Parathyroid adenoma (tissue), 2 donors: ENCODE data around the gene RGS2.

Experiments
- H2AFZ ChIP-seq: fragments of 300-600 bp; sonication (generic); one replicate; pipeline ENCODE4 v1.7.0; 2017; ENCODE audit warnings: antibody characterized with exemption, mild to moderate bottlenecking
- H3K27ac ChIP-seq: fragments of 300-600 bp; sonication (generic); one replicate; pipeline ENCODE4 v1.7.0; 2017
- H3K27me3 ChIP-seq: fragments of 300-600 bp; sonication (generic); one replicate; pipeline ENCODE4 v1.7.0; 2017; ENCODE audit warnings: low read length; ENCODE audit not compliant: control insufficient read depth, insufficient read depth
- H3K36me3 ChIP-seq: fragments of 300-600 bp; sonication (generic); one replicate; pipeline ENCODE4 v1.7.0; 2017; ENCODE audit warnings: low read length; ENCODE audit not compliant: control insufficient read depth, insufficient read depth
- H3K4me1 ChIP-seq: fragments of 300-600 bp; sonication (generic); one replicate; pipeline ENCODE4 v1.7.0; 2017; ENCODE audit warnings: control low read depth
- H3K4me2 ChIP-seq: fragments of 300-600 bp; sonication (generic); one replicate; pipeline ENCODE4 v1.7.0; 2017; ENCODE audit warnings: low read length
- H3K4me3 ChIP-seq: fragments of 300-600 bp; sonication (generic); one replicate; pipeline ENCODE4 v1.7.0; 2017; ENCODE audit warnings: low read depth, low read length
- H3K79me2 ChIP-seq: fragments of 300-600 bp; sonication (generic); one replicate; pipeline ENCODE4 v1.7.0; 2017; ENCODE audit warnings: control low read depth
- H3K9ac ChIP-seq: fragments of 300-600 bp; sonication (generic); one replicate; pipeline ENCODE4 v1.7.0; 2017; ENCODE audit warnings: mild to moderate bottlenecking
- H3K9me3 ChIP-seq: fragments of 300-600 bp; sonication (generic); one replicate; pipeline ENCODE4 v1.7.0; 2017; ENCODE audit warnings: low read length; ENCODE audit not compliant: control insufficient read depth
- TF ChIP-seq, protein P1 (sequence below): fragments of 300-600 bp; sonication (generic); IDR thresholded peaks from one replicate; pipeline ENCODE4 v1.7.0; 2017; ENCODE audit warnings: antibody characterized with exemption, mild to moderate bottlenecking
- donor health status: primary hyperparathyroidism.

The RGS2 gene

DNA sequence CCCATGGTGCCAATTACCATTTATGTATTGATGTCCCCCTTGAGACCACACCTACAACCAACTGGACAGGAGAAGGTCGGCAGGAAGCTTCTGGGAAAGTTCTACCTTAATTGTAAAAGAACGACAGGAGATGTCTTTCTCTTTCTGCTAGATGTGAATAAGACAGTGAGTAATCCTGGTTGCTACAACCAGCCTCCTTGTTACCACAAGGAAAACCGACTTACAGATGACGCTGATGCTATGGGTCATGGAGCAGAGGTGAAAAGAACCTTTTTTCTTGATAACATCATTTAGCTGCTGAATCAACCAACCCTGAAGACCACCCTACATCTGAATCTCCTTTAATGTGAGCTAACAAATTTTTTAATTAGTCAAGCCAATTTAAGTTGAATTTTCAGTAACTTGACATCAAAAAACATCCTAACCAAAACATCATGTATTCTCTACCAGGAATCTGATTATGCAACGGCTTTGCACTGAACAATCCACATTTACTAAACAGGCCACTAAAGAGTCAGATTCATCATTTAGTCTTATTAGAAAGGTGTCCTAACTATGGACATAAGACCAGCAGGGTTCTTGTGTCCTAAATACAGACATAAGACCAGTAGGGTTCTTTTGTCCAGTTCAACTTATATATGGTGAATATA is 23.0 kb downstream of the RGS2 start:
- Histone ChIP-seq H3K4me2 (no peak overlapping the region), H3K9ac (no peak overlapping the region), H3K79me2 (no peaks in the 10 kb centered on the region), H3K4me1 (no peaks in the 10 kb centered on the region), H3K9me3 (no peaks in the 10 kb centered on the region), H3K27ac (no peak overlapping the region), H3K36me3 (no peaks in the 10 kb centered on the region), H3K27me3 (no peaks in the 10 kb centered on the region), H3K4me3 (no peak overlapping the region), H2AFZ (no peak overlapping the region)
- TF ChIP-seq, protein P1, sequence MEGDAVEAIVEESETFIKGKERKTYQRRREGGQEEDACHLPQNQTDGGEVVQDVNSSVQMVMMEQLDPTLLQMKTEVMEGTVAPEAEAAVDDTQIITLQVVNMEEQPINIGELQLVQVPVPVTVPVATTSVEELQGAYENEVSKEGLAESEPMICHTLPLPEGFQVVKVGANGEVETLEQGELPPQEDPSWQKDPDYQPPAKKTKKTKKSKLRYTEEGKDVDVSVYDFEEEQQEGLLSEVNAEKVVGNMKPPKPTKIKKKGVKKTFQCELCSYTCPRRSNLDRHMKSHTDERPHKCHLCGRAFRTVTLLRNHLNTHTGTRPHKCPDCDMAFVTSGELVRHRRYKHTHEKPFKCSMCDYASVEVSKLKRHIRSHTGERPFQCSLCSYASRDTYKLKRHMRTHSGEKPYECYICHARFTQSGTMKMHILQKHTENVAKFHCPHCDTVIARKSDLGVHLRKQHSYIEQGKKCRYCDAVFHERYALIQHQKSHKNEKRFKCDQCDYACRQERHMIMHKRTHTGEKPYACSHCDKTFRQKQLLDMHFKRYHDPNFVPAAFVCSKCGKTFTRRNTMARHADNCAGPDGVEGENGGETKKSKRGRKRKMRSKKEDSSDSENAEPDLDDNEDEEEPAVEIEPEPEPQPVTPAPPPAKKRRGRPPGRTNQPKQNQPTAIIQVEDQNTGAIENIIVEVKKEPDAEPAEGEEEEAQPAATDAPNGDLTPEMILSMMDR: no peak

DNA sequence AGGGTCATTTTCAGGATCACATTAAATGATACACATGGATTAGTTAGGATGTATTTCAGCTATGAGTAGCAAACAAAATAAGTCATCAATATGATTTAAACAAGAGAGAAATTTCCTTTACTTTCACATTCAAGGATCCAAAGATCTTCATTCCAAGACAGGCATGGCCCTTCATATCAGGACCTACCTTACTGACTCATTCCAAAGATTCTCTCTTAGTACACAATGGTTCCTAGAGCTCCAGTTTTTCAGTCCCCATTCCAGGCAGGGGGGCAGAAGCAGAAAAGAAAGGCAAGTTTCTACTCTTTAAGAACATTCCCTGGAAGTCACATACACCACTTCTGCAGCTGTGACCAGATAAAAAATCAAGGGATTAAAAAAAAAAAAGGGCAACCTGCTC is 23.7 kb downstream of the RGS2 start:
- Histone ChIP-seq H3K4me2 (no peak overlapping the region), H3K4me1 (no peaks in the 10 kb centered on the region), H3K4me3 (no peak overlapping the region), H3K79me2 (no peaks in the 10 kb centered on the region), H3K9ac (no peak overlapping the region), H3K9me3 (no peaks in the 10 kb centered on the region), H3K27me3 (no peaks in the 10 kb centered on the region), H3K36me3 (no peaks in the 10 kb centered on the region), H3K27ac (no peak overlapping the region), H2AFZ (no peak overlapping the region)
- TF ChIP-seq, protein P1: no peak

DNA sequence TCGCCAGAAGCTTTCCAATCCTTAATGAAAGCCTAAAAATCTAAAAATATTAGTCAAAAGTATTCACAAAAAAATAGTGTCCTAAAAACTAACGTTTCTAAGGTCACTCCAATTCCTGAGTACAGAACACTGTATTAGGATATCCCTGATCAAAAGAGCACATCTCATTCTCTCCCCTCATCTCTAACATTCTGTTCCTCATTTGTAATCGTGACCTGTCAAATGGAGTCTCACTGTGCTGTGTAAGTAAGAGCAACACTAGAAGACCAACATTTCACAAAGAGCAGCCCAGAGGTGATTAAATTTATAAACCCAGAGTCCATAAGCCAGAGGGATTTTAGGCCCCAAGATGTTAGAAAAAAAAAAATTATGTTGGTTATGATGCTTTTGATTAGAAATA is 26.3 kb downstream of the RGS2 start:
- TF ChIP-seq, protein P1: no peak
- H3K36me3 ChIP-seq: no peaks in the 10 kb centered on the region

DNA sequence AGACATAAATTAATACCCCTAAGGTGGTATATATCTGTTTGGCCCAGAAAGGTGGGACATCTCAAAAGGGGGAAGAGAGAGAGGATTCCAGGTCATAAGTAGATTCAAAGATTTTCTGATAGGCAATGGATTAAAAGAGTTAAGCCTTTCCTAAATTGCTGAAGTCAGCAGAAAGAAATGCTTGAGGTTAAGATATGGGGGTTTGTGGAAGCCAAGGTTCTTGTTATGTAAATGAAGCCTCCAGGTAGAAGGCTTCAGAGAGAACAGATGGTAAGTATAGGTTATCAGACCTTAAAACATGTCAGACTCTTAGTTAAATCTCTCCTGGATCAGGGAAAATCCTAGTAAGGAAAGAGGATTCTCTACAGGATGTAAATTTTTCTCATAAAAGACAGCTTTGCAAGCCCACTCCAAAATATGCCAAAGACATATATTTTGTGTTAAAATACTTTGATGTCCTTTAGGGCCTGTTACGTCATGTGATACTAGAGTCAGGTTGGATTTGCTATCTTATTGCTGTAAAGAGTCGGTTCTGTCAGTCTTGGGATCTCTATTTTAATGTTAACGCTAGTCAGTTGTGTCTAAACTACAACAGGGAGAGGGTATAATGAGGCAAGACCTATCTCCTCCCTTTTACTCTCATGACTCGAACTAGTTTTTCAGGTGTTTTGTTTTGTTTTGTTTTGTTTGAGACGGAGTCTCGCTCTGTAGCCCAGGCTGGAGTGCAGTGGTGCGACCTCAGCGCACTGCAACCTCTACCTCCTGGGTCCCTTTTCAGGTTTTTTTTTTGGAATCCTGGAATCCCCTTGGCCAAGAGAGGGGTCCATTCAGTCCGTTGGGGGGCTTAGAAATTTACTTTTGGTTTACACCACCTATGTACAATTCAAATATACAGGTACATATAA is 30.6 kb downstream of the RGS2 start:
- Histone ChIP-seq H3K9ac (no peak overlapping the region), H3K4me2 (no peak overlapping the region), H3K9me3 (no peaks in the 10 kb centered on the region), H3K27me3 (no peaks in the 10 kb centered on the region), H3K4me3 (no peak overlapping the region), H2AFZ (no peak overlapping the region), H3K79me2 (no peaks in the 10 kb centered on the region), H3K36me3 (no peaks in the 10 kb centered on the region), H3K4me1 (no peaks in the 10 kb centered on the region), H3K27ac (no peak overlapping the region)
- TF ChIP-seq, protein P1: no peak

More for the DNA sequence above, 26.3 kb downstream of the RGS2 start:
- H3K27ac ChIP-seq: no peak overlapping the region
- no peaks in the 10 kb centered on the region for H3K79me2 ChIP-seq
- no peak overlapping the region for H3K4me3 ChIP-seq
- no peaks in the 10 kb centered on the region for H3K9me3 ChIP-seq
- no peak overlapping the region for H3K9ac ChIP-seq
- H2AFZ ChIP-seq: peak overlapping the region; percentile 33
- no peaks in the 10 kb centered on the region for H3K27me3 ChIP-seq
- H3K4me2 ChIP-seq: no peak overlapping the region
- no peaks in the 10 kb centered on the region for H3K4me1 ChIP-seq
